NK-92 (cell line): ENCODE results near the gene GC.
"Not testable (repeated sequence)": the region's sequence is repeated elsewhere in the genome, so short reads cannot be mapped to it uniquely, and the experiment has no call there.

Experiments used
- DNase-seq: peaks from one replicate; lab custom pipeline; 2025; ENCODE audit not compliant: unreplicated experiment; lab: John Stamatoyannopoulos, UW

Gene GC

DNA sequence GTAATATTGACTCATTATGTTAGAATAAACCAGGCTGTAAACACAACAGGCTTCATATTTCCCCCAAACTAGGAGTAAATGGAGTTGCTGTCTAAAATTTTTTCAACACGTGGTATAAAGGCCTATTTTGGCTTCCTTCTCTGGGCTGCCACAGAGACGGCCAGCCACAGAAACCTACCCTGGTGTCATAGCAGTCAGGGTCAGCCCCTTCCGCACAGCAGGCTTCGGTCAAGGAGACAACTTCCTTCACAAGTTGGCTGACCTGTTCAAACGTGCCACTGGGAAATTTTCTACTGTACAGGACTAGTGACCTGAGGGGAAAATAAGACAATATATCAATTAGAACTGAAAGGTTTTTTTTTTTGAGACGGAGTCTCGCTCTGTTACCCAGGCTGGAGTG is 15.8 kb downstream of the GC start:
- DNase-seq = no peak

DNA sequence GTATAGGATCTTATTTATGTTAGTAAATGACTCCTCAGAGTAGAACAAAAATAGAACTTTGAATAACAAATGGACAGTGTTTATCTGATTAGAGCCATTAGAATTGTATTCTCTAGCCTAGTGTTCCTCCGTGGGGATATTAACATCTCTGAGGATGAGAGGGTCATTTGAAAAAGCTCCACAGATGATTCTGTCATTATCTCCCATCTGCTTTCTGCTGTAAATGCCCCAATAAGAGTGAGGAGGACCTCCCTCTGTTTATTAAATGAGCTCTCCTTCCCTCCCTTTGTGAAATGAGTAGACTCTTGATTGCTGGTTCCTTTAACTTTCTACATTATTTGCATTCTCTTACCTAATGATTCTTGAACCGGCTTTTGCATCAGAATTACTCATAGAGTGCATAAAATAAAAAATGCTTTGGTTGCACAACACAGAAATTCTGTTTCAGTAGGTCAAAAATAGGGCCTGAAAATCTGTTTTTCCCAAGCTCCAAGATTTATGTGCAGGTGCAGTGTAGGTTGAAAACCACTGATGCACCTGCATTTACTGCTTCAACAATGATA is 18.0 kb downstream of the GC start:
- DNase-seq = no peak

DNA sequence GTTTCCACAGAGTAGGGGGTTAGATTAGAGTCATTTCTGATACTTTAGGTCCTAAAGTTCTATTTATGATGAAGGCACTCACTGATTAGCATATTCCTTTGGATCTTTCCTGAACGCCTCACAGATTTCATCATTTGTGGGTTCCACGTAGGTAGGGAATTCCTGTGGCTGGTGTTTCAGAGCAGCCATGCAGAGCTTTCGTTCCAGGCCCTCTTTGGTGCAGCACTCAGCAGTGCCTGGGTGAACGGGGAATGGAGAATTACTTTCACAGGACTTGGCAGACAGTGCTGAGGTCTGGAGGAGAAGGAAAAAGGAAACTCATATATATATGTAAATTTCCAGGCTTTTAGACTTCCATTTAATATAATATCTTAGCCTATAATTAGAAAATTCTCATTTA is 18.5 kb downstream of the GC start:
- DNase-seq = no peak

DNA sequence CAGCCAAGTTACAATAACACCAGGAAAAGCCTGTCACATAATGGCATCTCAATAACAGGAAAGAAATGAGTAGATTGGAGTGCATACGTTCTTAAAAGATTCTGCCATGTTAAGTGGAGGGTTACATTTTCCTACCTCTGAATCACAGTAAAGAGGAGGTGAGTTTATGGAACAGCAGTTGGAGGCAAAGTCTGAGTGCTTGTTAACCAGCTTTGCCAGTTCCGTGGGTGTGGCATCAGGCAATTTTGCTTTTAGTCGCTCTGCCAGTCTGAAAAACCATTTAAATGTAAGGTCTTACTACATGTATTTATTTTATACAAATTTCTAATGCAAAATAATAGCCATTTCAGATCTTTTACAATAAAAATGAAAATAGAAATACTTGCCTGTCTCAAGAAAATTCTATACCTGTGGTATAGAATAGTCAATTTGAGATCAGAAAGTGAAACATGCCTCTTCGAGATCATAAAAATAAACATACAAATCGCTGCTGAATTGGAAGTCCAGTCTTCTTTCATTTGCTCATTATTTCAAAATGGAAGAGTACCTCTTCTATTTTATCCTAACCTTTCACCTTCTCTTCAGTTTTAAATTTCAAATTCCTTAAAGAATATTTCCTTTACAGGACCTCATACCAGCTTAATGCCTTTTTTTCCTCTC is 31.4 kb downstream of the GC start:
- no peak for DNase-seq

DNA sequence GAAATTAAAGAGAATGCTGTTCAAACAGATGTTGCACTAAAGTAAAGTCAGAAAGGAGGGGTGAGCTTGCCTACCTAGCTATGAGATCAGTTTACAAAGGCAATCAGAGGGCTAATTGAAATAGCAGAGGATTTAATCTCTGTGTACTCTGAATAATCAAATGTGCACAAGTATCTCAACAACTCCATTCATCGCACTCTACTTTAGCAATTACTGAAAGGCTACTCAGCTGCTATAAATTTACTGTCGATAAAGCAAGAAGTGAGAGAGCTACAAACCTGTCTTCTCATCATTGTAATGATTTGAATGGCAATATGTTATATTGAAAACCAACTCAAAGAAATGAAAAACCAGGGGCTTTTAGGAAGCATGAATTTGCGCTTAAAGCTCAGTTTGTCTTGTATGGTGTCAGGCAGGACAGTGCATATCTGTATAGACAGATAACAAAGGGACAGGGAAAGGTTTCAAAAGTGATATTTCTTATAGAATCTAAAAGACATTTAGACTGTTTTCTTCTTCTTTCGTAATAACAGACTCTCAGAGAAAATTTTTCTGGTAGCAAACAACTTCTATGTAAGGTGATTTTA is 34.8 kb downstream of the GC start:
- no peak for DNase-seq

DNA sequence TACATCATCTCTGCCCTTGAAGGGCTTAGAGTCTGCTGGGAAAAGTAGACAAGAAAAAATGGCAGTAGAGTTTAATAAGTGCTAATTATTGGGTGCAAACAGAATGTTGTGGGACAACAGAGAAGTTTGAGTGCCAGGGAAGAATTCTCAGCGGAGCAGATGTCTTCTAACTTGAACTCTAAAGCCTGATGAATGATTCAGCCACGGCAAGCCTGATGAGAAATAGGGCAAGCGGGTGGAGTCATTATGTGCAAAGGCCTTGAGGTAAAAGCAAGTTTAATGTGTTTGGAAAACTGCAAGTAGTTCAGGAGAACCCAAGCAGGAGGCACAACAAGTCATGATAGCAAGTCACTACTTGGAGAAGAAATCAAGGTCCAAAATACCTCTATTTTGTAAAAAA is 37.5 kb downstream of the GC start:
- no peak for DNase-seq

DNA sequence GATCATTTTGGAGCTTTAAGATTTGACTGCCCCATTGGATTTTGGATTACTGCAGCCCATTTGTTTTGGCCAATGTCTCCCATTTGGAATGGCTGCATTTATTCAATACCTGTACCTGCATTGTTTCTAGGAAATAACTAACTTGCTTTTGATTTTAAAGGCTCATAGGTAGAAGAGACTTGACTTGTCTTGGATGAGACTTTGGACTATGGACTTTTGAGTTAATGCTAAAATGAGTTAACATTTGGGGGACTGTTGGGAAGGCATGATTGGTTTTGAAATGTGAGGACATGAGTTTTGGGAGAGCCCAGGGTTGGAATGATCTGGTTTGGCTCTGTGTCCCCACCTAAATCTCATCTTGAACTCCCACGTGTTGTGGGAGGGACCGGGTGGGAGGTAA is 45.1 kb downstream of the GC start:
- not testable (repeated sequence) for DNase-seq

DNA sequence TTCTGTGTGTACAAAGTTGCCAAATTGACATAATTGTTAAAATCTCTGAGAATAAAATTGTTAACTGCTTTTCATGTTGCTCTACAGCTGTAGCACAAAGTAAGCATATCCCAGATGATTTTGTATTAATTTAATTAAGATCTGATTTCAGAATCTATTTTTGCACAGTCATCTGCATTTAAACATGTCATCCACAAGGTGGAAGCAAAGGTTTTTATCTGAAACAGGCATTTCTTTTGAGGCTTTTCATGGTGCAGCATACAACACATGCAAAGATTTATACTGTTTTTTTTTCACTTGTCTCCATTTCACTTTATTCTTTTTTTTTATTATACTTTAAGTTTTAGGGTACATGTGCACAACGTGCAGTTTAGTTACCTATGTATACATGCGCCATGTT is 51.2 kb downstream of the GC start:
- DNase-seq = no peak

DNA sequence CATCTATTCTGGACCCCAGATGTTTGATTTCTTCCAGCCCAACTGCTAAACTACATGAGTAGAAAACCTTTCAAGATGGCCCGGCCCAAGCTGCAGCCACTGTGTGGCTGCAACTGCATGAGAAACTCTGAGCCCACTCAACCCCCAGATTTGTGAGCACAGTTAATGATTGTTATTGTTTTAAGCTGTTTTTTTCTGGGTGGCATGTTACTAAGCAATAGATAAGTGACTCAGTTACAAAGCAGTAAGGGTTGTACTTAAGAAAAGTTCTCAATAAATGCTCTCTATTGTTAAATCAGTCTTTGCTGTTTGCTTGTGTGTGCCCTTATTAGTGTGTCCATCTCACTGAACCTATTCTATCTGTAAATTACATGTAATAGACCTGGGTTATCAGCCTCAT is 51.8 kb downstream of the GC start:
- no peak for DNase-seq

DNA sequence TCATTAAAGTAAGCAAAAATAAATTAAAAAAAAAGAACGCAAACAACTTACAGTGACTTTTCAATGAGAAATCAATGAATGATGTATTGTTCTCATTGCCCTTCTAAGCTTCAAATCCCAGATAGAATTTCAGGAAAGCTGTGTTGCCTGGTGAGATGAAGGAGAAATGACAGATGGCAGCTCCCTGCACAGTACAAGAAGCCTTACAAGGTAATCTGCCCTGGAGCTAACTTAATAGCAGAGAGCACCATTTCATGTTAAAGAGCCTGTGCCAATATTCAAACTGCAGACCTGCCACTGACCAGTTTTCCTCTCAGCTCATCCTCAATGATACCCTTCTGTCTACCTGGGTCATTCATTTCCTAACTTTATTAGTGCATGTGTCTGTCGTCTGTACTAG is 54.0 kb downstream of the GC start:
- no peak for DNase-seq

DNA sequence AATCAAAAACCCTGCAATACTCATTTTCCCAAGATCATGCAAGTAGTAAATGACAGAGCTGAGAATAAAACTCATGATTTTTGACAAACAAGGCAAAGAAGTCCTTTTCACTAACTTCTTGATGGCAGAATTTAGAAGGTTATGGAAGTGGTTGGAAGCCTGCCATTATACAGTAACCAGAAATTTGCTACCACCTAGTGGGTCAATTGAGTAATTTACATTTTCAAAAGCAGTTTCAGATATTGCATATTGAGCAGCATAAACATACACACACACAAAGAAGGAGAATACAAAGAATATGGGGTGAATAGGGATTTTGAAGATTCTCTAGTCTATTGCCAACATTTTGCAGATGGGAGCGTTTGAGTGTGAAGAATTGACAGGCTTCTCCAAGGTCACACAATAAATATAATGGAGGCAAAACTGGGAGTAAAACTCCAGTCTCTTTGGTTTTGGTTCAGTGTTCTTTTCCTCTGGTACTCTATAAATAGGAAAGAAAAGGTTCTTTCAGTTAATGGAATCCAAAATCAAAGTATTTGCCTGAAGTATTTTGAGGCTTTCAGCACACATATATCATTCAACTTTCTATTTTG is 70.2 kb downstream of the GC start:
- no peak for DNase-seq

DNA sequence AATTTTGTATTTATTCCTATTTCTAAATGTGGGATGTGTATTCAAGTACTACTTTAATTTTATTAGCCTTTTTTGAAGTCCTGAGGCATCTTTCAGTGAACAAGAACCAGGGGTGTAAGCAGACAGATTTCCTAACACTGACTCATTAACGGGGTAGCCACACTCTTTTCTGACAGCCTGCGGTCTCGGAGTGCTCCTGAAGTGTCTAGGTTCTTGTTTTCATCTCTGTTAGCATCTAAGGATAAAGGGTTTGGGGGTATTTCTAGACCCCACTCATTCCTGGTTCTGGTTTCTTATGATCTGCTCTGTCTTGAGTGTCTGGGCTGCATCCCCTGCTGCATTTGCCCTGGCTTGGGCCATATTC is 71.9 kb downstream of the GC start:
- no peak for DNase-seq

DNA sequence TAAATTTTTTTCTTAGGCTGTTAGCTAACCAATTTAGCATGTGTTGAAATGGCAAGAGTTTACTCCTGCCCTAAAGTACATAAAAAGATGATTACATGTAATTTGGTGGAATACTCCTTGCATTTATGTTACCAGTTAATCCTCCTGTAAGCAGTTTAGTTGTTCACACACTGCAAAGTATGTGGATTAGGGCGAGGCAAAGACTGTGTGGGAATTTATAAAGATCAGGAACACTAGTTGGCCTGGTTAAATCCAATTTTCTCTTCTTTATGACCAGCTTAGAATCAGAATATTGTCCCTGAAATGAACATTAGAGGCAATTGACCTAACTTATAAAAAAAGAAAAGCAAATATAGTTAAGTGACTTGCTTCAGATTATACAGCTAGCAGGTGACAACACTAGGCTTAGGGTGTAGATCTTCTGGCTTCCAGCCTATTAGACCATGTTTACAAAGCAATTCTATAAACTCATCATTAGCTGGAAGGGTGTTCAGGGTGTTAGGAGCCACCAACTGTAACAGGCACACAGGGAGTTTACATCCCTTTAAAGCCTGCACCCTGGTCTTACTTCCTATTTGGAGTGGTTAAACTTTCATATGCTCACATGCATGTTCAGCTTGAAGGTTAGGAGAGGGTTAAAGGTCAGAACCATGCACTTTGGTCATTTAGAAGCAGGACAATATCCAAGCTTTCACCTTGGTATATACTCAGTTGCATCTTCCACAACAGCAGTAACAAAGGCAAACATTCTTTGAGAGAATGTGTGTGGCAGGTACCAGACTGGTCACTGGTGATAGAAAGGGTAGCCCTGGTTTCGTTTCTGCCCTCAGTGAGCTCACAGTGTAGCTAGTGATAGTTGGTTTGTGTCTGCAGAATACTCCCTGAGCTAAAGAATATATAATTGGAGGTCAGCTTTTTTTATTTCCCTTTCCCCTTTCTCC is 72.6 kb downstream of the GC start:
- no peak for DNase-seq

DNA sequence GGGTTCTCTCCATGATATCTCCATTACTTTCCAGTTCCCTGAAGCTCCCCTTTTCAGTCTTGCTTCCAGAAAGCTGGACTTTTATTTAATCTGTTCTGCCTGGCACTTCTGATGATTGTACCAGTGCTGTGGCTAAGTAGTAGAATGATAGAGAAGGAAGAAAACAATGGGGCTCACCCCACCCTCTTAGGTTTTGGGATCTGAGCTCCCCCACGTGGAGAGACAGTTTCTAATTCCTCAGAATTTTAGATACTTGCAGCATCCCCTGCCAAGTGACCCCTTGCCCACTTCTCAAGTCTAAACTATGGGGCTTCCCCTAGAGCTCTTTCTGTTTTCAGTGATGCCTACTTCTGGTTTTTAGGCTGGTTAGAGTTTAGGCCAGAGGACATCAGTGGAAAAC is 73.9 kb downstream of the GC start:
- DNase-seq = no peak

DNA sequence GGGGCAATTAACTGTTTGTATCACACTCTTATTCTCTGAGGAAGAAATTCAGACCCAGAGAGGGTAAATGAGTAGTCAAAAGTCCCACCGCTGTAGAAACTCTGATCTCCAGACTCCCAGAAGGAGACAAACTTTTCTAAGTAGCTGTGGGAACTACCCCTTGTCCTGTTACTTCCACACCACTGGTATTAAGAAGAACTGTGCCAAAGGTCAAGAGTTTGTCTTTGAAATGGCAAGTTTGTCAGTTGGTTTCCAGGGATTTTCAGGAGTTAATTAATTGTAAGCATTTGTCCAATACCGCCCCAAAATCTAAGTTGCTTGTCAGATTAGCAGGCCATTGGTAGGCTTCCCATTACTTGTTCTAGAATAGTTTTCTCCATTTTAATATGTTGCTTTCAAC is 85.7 kb downstream of the GC start:
- DNase-seq = no peak

DNA sequence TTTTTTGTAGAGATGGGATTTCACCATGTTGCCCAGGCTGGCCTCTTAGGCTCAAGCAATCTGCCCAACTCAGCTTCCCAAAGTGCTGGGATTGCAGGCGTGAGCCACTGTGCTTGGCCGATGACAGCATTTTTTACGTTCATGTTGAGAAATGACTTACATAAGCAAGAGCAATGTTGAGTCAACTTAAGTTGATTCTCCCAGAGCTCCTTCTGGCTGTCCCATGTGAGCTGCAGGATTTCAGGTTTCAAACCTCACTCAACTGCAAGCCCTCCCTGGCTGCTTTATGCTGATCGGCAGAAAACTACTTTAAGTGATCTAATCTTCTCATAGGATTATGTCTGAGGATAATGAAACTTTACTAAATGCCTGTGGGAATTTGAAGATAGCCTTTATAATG is 86.8 kb downstream of the GC start:
- DNase-seq = no peak

DNA sequence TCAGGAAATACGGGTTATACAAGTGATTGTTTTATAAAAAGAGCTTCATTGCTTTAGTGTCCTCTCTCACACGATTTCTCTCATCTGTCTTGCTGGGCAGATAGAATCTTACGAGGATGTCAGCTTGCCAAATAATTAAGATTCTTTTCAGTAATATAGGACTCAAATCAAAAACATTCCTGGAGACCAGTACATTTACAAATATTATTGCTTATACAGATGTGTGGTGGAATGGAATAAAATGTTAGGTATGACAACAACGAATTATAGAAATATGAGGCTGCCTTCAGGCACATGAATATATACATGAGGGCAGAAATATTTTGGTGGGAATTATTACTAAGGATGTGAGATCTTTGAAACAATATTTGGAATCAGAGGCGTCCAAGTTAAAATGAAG is 88.9 kb downstream of the GC start:
- DNase-seq = no peak

DNA sequence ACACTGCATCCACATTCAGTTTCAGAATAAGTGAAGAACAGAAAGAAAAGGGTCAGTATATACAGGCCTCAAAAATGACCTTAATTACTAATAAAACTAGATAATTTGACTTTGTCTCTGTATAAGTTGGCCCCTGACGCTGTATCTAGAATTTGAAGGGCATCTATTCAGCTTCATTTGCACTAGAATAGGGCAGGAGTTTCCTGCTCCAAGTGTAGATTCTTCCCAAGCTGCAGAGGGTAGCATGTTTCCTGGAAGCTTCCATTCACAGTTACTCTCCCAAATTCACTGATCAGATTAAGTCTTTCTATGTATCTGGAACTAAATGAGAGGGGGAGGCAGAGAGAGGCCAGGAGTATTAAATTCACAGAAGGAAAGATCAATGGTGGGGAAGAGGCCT is 90.9 kb downstream of the GC start:
- DNase-seq = no peak

DNA sequence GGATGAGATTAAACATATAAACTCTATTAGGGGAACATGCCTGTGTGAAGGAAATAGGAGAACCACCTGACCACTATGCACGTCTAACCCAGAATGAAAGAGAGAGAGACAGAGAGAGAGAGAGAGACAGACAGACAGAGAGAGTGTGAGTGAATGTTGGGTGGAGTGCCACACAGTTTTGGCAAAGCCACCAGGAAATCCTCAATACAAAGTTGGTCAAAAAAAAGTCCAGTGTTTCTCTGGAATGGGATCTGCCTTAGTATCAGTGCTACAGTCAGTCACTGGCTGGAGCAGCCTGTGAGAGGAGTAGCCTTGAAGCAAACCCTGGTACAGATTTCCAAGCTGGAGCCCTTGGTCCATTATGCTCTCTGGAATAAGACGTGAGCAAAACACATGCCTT is 91.7 kb downstream of the GC start:
- DNase-seq = no peak
